Measurements from ENCODE around the gene OSBPL8. TPM values are rescaled to one million over a fixed set of nuclear protein-coding genes. Genes with fewer than 3 reads are reported as not detected.

OSBPL8 gene
- total and polyA plus RNA-seq, 10 of the 15 experiments (the other 5 are each of a cell fraction or from before 2014, with no cell fraction given) = 10.4 to 58.0 (median 32.0) TPM

- Histone ChIP-seq H4K20me1 (ENCODE audit: control insufficient read depth, insufficient read depth) (no peaks in the 10 kb centered on the region), H3K27ac (ENCODE audit: control insufficient read depth, insufficient read depth) (no peak overlapping the region), H3K27me3 (replicated peaks in 1 of 2; ENCODE audit: control insufficient read depth in 2 of 2, insufficient read depth in 2 of 2, low read length in 1 of 2) (no peaks in the 10 kb centered on the region), H3K4me2 (ENCODE audit: control insufficient read depth, insufficient read depth) (no peak overlapping the region), H3K36me3 (ENCODE audit: control insufficient read depth in 2 of 2, insufficient read depth in 2 of 2, low read length in 1 of 2) (no peaks in the 10 kb centered on the region), H3K79me2 (ENCODE audit: control insufficient read depth, insufficient read depth, low read length) (peaks cover 7% of the 10 kb centered on the region), H3K4me3 (no peak overlapping the region), H3K9me3 (replicated peaks; ENCODE audit: control insufficient read depth, insufficient read depth, low read length) (no peaks in the 10 kb centered on the region; the same call in 2 of the 3 replicates), H3K9ac (ENCODE audit: control insufficient read depth, insufficient read depth, low read length) (no peak overlapping the region), H3K4me1 (ENCODE audit: control insufficient read depth, insufficient read depth, low read length) (no peaks in the 10 kb centered on the region), H2AFZ (ENCODE audit: control insufficient read depth, low read depth, low read length) (no peak overlapping the region)
- TF ChIP-seq TCF3 (IDR thresholded peaks at IDR 0.05; ENCODE audit: borderline replicate concordance, insufficient read depth, low read depth, low read length) = no peak
- peak; percentile 33; the same call in 1 of the 2 replicates for TF ChIP-seq RUNX3 (IDR thresholded peaks at IDR 0.05; ENCODE audit: low read length)
- FAIRE-seq (no peak), ATAC-seq (no peak), DNase-seq (ENCODE audit: low read depth, low spot score) (no peak)
- POLR2A ChIA-PET = no interaction called here
- BruUV-seq (replicated peaks) = no TSS peak
- SMC1A ChIA-PET (ENCODE audit: uncharacterized antibody, unreplicated experiment) = interaction anchor here (0.6 to 2.0 kb wide), 7 partner anchors 9 to 1060 kb away, joined by 3 to 8 read pairs (median 3); no protein-coding TSS in a partner anchor
- CTCF ChIA-PET = interaction anchor here (1.0 kb wide), 1 partner anchor 108 kb away, joined by 5 read pairs; no protein-coding TSS in a partner anchor
- WGBS (ENCODE audit: insufficient coverage, insufficient replicate concordance, low lambda C conversion rate, missing lambda C conversion rate) = 99% methylated on average over 4 of the region's 4 CpGs
- in situ Hi-C loops (cut with MboI) = no loop called here
- RAD21 ChIA-PET (ENCODE audit: unreplicated experiment) = interaction anchor here (1.0 kb wide), 1 partner anchor 11 kb away, joined by 3 read pairs; no protein-coding TSS in a partner anchor
- intact Hi-C loops (cut with micrococcal nuclease; ENCODE audit: unreplicated experiment) = no loop called here
Observed at GRCh38 chr12:76543813-76544347, 15.7 kb downstream of the OSBPL8 start.

- in situ Hi-C loops (cut with MboI) (no loop called here), intact Hi-C loops (cut with micrococcal nuclease; ENCODE audit: unreplicated experiment) (no loop called here)
- Histone ChIP-seq H3K9me3 (replicated peaks; ENCODE audit: control insufficient read depth, insufficient read depth, low read length) (no peaks in the 10 kb centered on the region; the same call in 2 of the 3 replicates), H3K79me2 (ENCODE audit: control insufficient read depth, insufficient read depth, low read length) (peaks cover 7% of the 10 kb centered on the region), H3K27me3 (replicated peaks in 1 of 2; ENCODE audit: control insufficient read depth in 2 of 2, insufficient read depth in 2 of 2, low read length in 1 of 2) (no peaks in the 10 kb centered on the region), H3K4me3 (no peak overlapping the region), H2AFZ (ENCODE audit: control insufficient read depth, low read depth, low read length) (no peak overlapping the region), H4K20me1 (ENCODE audit: control insufficient read depth, insufficient read depth) (no peaks in the 10 kb centered on the region), H3K4me1 (ENCODE audit: control insufficient read depth, insufficient read depth, low read length) (no peaks in the 10 kb centered on the region), H3K9ac (ENCODE audit: control insufficient read depth, insufficient read depth, low read length) (no peak overlapping the region), H3K36me3 (ENCODE audit: control insufficient read depth in 2 of 2, insufficient read depth in 2 of 2, low read length in 1 of 2) (no peaks in the 10 kb centered on the region), H3K4me2 (ENCODE audit: control insufficient read depth, insufficient read depth) (no peak overlapping the region), H3K27ac (ENCODE audit: control insufficient read depth, insufficient read depth) (no peak overlapping the region)
- ChIA-PET CTCF (interaction anchor here (1.0 kb wide), 1 partner anchor 107 kb away, joined by 5 read pairs; no protein-coding TSS in a partner anchor), POLR2A (no interaction called here), RAD21 (ENCODE audit: unreplicated experiment) (no interaction called here), SMC1A (ENCODE audit: uncharacterized antibody, unreplicated experiment) (interaction anchor here (0.9 kb wide), 1 partner anchor 15 kb away, joined by 3 read pairs; no protein-coding TSS in a partner anchor)
- FAIRE-seq = no peak
- BruUV-seq (replicated peaks) = no TSS peak
- WGBS (ENCODE audit: insufficient coverage, insufficient replicate concordance, low lambda C conversion rate, missing lambda C conversion rate) = 98% methylated on average over 5 of the region's 5 CpGs
- no peak for ATAC-seq
- no peak for DNase-seq (ENCODE audit: low read depth, low spot score)
- TF ChIP-seq STAT3 (IDR thresholded peaks at IDR 0.05; ENCODE audit: low read depth, low read length) (no peak), MTA3 (IDR thresholded peaks at IDR 0.05; ENCODE audit: borderline replicate concordance, low read length) (no peak), TARDBP (IDR thresholded peaks at IDR 0.05; ENCODE audit: borderline replicate concordance) (no peak), IRF5 (IDR thresholded peaks at IDR 0.05; ENCODE audit: borderline replicate concordance) (no peak), E2F4 (IDR thresholded peaks at IDR 0.05; ENCODE audit: low read depth, low read length) (no peak), ZNF687 (IDR thresholded peaks at IDR 0.05) (no peak)
Observed at GRCh38 chr12:76542908-76543307, 16.7 kb downstream of the OSBPL8 start.

Data from GM12878 (cell line).